ENCODE data around the gene FGGY. TPM values are rescaled to one million over a fixed set of nuclear protein-coding genes. Genes with fewer than 3 reads are reported as not detected.

FGGY gene
- total RNA-seq, 1 experiment from 2014 or later, result 12.0 TPM

GRCh38 chr1:59640851-59641250, 344.0 kb downstream of the FGGY start (continued):
- TF ChIP-seq FOXP4 (CRISPR knock-in tag; IDR thresholded peaks at IDR 0.05), result no peak
- TF ChIP-seq ZNF396 (CRISPR knock-in tag; IDR thresholded peaks at IDR 0.05; ENCODE audit: borderline replicate concordance), result no peak
- TF ChIP-seq TEAD1 (CRISPR knock-in tag; IDR thresholded peaks at IDR 0.05), result no peak
- TF ChIP-seq PRDM15 (CRISPR knock-in tag; IDR thresholded peaks at IDR 0.05), result no peak
- no peak for TF ChIP-seq CREB1 (CRISPR knock-in tag; IDR thresholded peaks at IDR 0.05)
- TF ChIP-seq MAX (CRISPR knock-in tag; IDR thresholded peaks at IDR 0.05), result no peak
- TF ChIP-seq OVOL2 (CRISPR knock-in tag; IDR thresholded peaks at IDR 0.05; ENCODE audit: borderline replicate concordance), result no peak
- TF ChIP-seq ZNF416 (CRISPR knock-in tag; IDR thresholded peaks at IDR 0.05), result no peak
- no peak for TF ChIP-seq STAT6 (CRISPR knock-in tag; conservative IDR thresholded peaks at IDR 0.05; ENCODE audit: low read depth)
- TF ChIP-seq MXD4 (CRISPR knock-in tag; IDR thresholded peaks at IDR 0.05; ENCODE audit: borderline replicate concordance), result no peak
- TF ChIP-seq FOXK1 (CRISPR knock-in tag; IDR thresholded peaks at IDR 0.05), result no peak

GRCh38 chr1:59641836-59642235, 344.9 kb downstream of the FGGY start:
- Mint-ChIP-seq H3K4me1 (peaks cover 13% of the 10 kb centered on the region), H3K27ac (peak overlapping the region; percentile 94), H3K27me3 (ENCODE audit: low read depth) (no peaks in the 10 kb centered on the region), H3K36me3 (peaks cover 2% of the 10 kb centered on the region), H3K4me3 (no peak overlapping the region), H3K9me3 (peaks cover 7% of the 10 kb centered on the region)
- ChIA-PET CTCF (no interaction called here), POLR2A (no interaction called here)
- ATAC-seq, result peak; percentile 46
- no peak for DNase-seq (ENCODE audit: low spot score)
- TF ChIP-seq ZNF423 (CRISPR knock-in tag; IDR thresholded peaks at IDR 0.05), result no peak
- TF ChIP-seq NFYB (CRISPR knock-in tag; conservative IDR thresholded peaks at IDR 0.05; ENCODE audit: low read depth), result no peak
- no peak for TF ChIP-seq ZNF281 (CRISPR knock-in tag; IDR thresholded peaks at IDR 0.05)
- no peak for TF ChIP-seq ZNF532 (CRISPR knock-in tag; IDR thresholded peaks at IDR 0.05; ENCODE audit: borderline replicate concordance)
- TF ChIP-seq FOXK1 (CRISPR knock-in tag; IDR thresholded peaks at IDR 0.05), result no peak
- TF ChIP-seq USF1 (CRISPR knock-in tag; IDR thresholded peaks at IDR 0.05), result no peak

Measured in WTC11 (cell line).